IMR-90 (cell line): ENCODE results near the gene HSP90AB1. TPM values are rescaled to one million over a fixed set of nuclear protein-coding genes. Genes with fewer than 3 reads are reported as not detected.

Source experiments
- ATAC-seq: fragments of 200-7000 bp; cut with Tn5 transposase; 2 replicates; pipeline ENCODE4 v1.9.1; 2020; ENCODE audit warnings: low read depth, mild to moderate bottlenecking, moderate library complexity
- BruUV-seq: library from RNA; stranded (reverse); fragments of 400-500 nt; replicated peaks from 2 replicates; lab custom pipeline; 2021; lab: Mats Ljungman, UMichigan
- CTCF ChIA-PET: fragments of 300-600 bp; formaldehyde crosslinking; extraction: SDS; loops from one replicate; lab custom pipeline; 2021; ENCODE audit warnings: antibody characterized with exemption; lab: Yijun Ruan, JAX
- POLR2A ChIA-PET: fragments of 300-600 bp; sonication (Branson Sonifier 250); formaldehyde crosslinking; loops from one replicate; lab custom pipeline; 2022; ENCODE audit warnings: antibody characterized with exemption; ENCODE audit not compliant: unreplicated experiment; lab: Charles Lee
- DNase-seq: peaks from one replicate; pipeline ENCODE4 v3.0.0; 2013
- H2AFZ ChIP-seq: replicated peaks from 2 replicates; pipeline ENCODE3; 2013; ENCODE audit warnings: low read length, mild to moderate bottlenecking; ENCODE audit not compliant: poor library complexity
- H2AK5ac ChIP-seq: 2 replicates; pipeline ENCODE4 v1.6.1; 2013; ENCODE audit warnings: low read depth, low read length, inconsistent platforms
- H2AK9ac ChIP-seq: replicated peaks from 2 replicates; pipeline ENCODE3; 2013; ENCODE audit warnings: mild to moderate bottlenecking, low read depth, low read length, moderate library complexity; ENCODE audit not compliant: poor library complexity
- H2BK120ac ChIP-seq: 2 replicates; pipeline ENCODE4 v1.6.1; 2013; ENCODE audit warnings: low read depth, low read length, inconsistent platforms
- H2BK15ac ChIP-seq: 3 replicates; pipeline ENCODE4 v1.6.1; 2013; ENCODE audit warnings: low read depth, low read length, inconsistent platforms
- H2BK20ac ChIP-seq: 2 replicates; pipeline ENCODE4 v1.6.1; 2013; ENCODE audit warnings: low read depth, mild to moderate bottlenecking, inconsistent platforms, low read length, moderate library complexity
- H2BK5ac ChIP-seq: 2 replicates; pipeline ENCODE4 v1.6.1; 2013; ENCODE audit warnings: mild to moderate bottlenecking, low read depth, low read length, inconsistent platforms; ENCODE audit not compliant: poor library complexity, severe bottlenecking
- H3K14ac ChIP-seq: replicated peaks from 2 replicates; pipeline ENCODE4 v1.6.1; 2013; ENCODE audit warnings: low read depth, low read length, inconsistent platforms
- H3K18ac ChIP-seq: 2 replicates; pipeline ENCODE4 v1.6.1; 2013; ENCODE audit warnings: low read depth, low read length, control low read depth
- H3K23ac ChIP-seq: 2 replicates; pipeline ENCODE4 v1.6.1; 2013; ENCODE audit warnings: low read depth, low read length, inconsistent platforms
- H3K27ac ChIP-seq: 2 replicates; pipeline ENCODE4 v1.5.1; 2013; ENCODE audit warnings: mild to moderate bottlenecking, control low read depth, low read length; ENCODE audit not compliant: insufficient read depth
- H3K27me3 ChIP-seq: 2 replicates; pipeline ENCODE4 v1.6.1; 2013; ENCODE audit warnings: low read length; ENCODE audit not compliant: control insufficient read depth, insufficient read depth
- H3K36me3 ChIP-seq: 2 replicates; pipeline ENCODE4 v1.6.1; 2013; ENCODE audit warnings: low read length, mixed read lengths; ENCODE audit not compliant: control insufficient read depth, insufficient read depth
- H3K4ac ChIP-seq: 2 replicates; pipeline ENCODE4 v1.6.1; 2013; ENCODE audit warnings: low read depth, low read length, inconsistent platforms
- H3K4me1 ChIP-seq: 2 replicates; pipeline ENCODE4 v1.6.1; 2013; ENCODE audit warnings: low read length, mixed read lengths; ENCODE audit not compliant: control insufficient read depth, insufficient read depth
- H3K4me2 ChIP-seq: 2 replicates; pipeline ENCODE4 v1.6.1; 2013; ENCODE audit warnings: low read depth, mild to moderate bottlenecking, control low read depth, low read length, moderate library complexity
- H3K4me3 ChIP-seq: 2 replicates; pipeline ENCODE4 v1.5.1; 2013; ENCODE audit warnings: low read depth, mild to moderate bottlenecking, control low read depth, low read length, moderate library complexity; ENCODE audit not compliant: insufficient read depth
- H3K56ac ChIP-seq: 2 replicates; pipeline ENCODE4 v1.6.1; 2013; ENCODE audit warnings: low read length, inconsistent platforms; ENCODE audit not compliant: insufficient read depth; ENCODE audit errors: extremely low read depth
- H3K79me1 ChIP-seq, 2 experiments: 2 replicates each; pipeline ENCODE4 v1.6.1; 2013; ENCODE audit warnings: low read length in 2 of 2, inconsistent platforms in 1 of 2, low read depth in 1 of 2
- H3K9ac ChIP-seq: 2 replicates; pipeline ENCODE4 v1.6.1; 2013; ENCODE audit warnings: low read depth, low read length, control low read depth
- H3K9me1 ChIP-seq: 2 replicates; pipeline ENCODE4 v1.6.1; 2013; ENCODE audit warnings: low read length, inconsistent platforms; ENCODE audit not compliant: insufficient read depth
- H3K9me3 ChIP-seq: 2 replicates; pipeline ENCODE4 v1.6.1; 2013; ENCODE audit warnings: low read length; ENCODE audit not compliant: control insufficient read depth, insufficient read depth
- H4K20me1 ChIP-seq: 2 replicates; pipeline ENCODE4 v1.6.1; 2013; ENCODE audit warnings: low read length, inconsistent platforms; ENCODE audit not compliant: insufficient read depth
- H4K5ac ChIP-seq: 2 replicates; pipeline ENCODE4 v1.6.1; 2013; ENCODE audit warnings: mild to moderate bottlenecking, low read depth, low read length, control low read depth
- H4K8ac ChIP-seq, 2 experiments: 2 replicates each; pipeline ENCODE4 v1.6.1; 2013; ENCODE audit warnings: low read depth in 2 of 2, low read length in 2 of 2, control low read depth in 1 of 2, inconsistent platforms in 1 of 2
- H4K91ac ChIP-seq: 2 replicates; pipeline ENCODE4 v1.6.1; 2013; ENCODE audit warnings: low read depth, low read length, inconsistent platforms; ENCODE audit not compliant: insufficient read depth
- BHLHE40 ChIP-seq: fragments of 150-350 bp; IDR thresholded peaks from 2 replicates; pipeline ENCODE4 v1.6.1; 2016; ENCODE audit warnings: mild to moderate bottlenecking, low read depth, low read length
- CTCF ChIP-seq: conservative IDR thresholded peaks from 2 replicates; pipeline ENCODE4 v1.5.1; 2012; ENCODE audit warnings: mild to moderate bottlenecking, low read depth, low read length, improper control_type of control experiment
- MAFK ChIP-seq: IDR thresholded peaks from 2 replicates; pipeline ENCODE4 v1.6.1; 2012; ENCODE audit warnings: low read depth, low read length, improper control_type of control experiment
- NFE2L2 ChIP-seq: fragments of 150-350 bp; IDR thresholded peaks from 2 replicates; pipeline ENCODE4 v1.6.1; 2016; ENCODE audit warnings: low read depth, mild to moderate bottlenecking, low read length
- POLR2A ChIP-seq: IDR thresholded peaks from 2 replicates; pipeline ENCODE4 v1.6.1; 2012; ENCODE audit warnings: mild to moderate bottlenecking, low read depth, low read length
- RCOR1 ChIP-seq: IDR thresholded peaks from 2 replicates; pipeline ENCODE4 v1.6.1; 2012; ENCODE audit warnings: mild to moderate bottlenecking, low read length, improper control_type of control experiment; ENCODE audit not compliant: insufficient replicate concordance
- RFX5 ChIP-seq: IDR thresholded peaks from 2 replicates; pipeline ENCODE4 v1.8.0; 2012; ENCODE audit warnings: low read depth, mild to moderate bottlenecking, low read length, moderate library complexity
- WGBS, 2 experiments: methylation state at CpG; one replicate each; pipeline versions ENCODE4 v1.1.5 to v1.1.7; 2013; ENCODE audit warnings: missing lambda C conversion rate in 2 of 2; ENCODE audit not compliant: insufficient read length in 1 of 2; ENCODE audit errors: extremely low coverage in 2 of 2; 5-methylcytosine and 5-hydroxymethylcytosine counted together
- dilution Hi-C: fragments of 300-500 bp; cut with HindIII; formaldehyde crosslinking; loops from one replicate; pipeline ENCODE4 v1.14.3; 2018; ENCODE audit warnings: low sequenced_read_pairs; ENCODE audit not compliant: unreplicated experiment
- in situ Hi-C: fragments of 300-500 bp; cut with MboI; formaldehyde crosslinking; loops from 3 replicates; pipeline ENCODE4 v1.14.3; 2019; ENCODE audit warnings: low sequenced_read_pairs, inconsistent platforms, mixed read lengths
- intact Hi-C: fragments of 100-400 bp; cut with micrococcal nuclease; formaldehyde crosslinking; loops from 2 replicates; pipeline ENCODE4 v1.10.0; 2022
- polyA plus RNA-seq, 3 experiments: library from polyadenylated mRNA; depleted of rRNA; stranded (reverse); fragments of >200 nt; gene quantifications; 2 replicates each; pipeline ENCODE4 v1.2.3, GENCODE V29; 2012; ENCODE audit warnings: low replicate concordance in 1 of 3
- total RNA-seq: library from RNA; depleted of rRNA; stranded (reverse); fragments of >200 nt; gene quantifications from 2 replicates; pipeline ENCODE4 v1.2.3, GENCODE V29; 2012

Gene HSP90AB1
- total and polyA plus RNA-seq, 2 of the 4 experiments (the other 2 are of a cell fraction), result 887 to 1,307 TPM

DNA sequence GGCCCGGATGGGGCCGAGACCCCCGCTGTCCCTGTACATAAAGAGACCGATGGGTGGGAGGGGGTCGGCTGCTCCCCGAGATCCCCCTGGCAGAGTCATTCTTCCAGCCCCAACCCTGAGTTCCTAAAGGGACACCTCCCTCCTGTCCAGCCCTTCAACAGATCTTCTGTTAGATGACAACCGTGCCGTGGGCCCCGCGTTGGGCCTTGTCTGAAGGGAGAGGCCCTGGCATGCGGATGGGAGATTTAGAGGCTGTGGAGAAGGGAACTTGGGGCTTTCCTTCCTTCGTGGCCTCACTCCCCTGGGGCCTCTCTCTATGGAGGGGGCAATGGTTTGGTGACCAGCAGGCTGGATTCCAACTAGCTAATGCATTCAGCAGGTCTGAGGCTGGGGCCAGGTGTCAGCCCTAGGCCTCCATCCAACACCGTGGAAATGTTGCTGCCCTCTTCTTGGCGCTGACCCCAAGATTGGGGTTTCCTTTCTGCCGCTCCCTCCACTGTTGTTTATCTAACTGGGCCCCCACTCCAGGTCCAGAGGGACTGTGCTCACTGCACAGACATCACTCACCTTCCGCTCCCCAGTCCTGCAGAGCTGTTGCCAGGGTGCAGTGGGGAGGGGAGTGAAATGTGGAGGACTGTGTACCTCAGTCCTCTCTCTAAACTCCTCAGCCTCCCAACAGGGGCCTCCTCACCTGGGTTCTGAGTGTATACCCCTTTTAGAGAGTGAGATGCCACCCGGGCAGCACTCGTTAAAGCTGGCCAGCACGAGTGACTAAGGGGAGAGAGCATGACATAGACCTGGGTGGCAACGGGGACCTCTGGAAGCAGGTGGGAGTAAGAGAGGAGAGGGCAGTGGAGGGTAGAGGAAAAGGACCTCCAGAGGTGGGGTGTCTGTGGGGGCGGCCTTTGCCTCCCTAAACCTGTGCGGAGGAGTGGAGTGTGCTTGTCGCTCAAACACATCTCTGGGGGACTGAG is 30.1 kb downstream of the HSP90AB1 start:
- ATAC-seq (no peak), DNase-seq (no peak)
- Histone ChIP-seq H2AFZ (no peak overlapping the region), H2BK120ac (no peak overlapping the region), H3K56ac (no peak overlapping the region), H3K18ac (no peak overlapping the region), H3K9me3 (no peaks in the 10 kb centered on the region), H2AK9ac (no peak overlapping the region), H4K5ac (no peak overlapping the region), H3K23ac (no peak overlapping the region), H4K91ac (no peak overlapping the region), H3K9ac (no peak overlapping the region), H2BK15ac (no peak overlapping the region), H3K4ac (no peak overlapping the region), H2BK20ac (no peak overlapping the region), H3K27me3 (peaks cover 69% of the 10 kb centered on the region), H3K4me2 (no peak overlapping the region), H3K79me1 (no peaks in the 10 kb centered on the region), H2AK5ac (no peak overlapping the region), H3K36me3 (no peaks in the 10 kb centered on the region), H3K4me1 (no peaks in the 10 kb centered on the region), H4K20me1 (no peaks in the 10 kb centered on the region; the same call in 1 of the 2 replicates), H3K14ac (no peak overlapping the region), H3K9me1 (peaks cover 4% of the 10 kb centered on the region; the same call in 1 of the 2 replicates), H3K27ac (no peak overlapping the region), H3K4me3 (no peak overlapping the region), H4K8ac (no peak overlapping the region), H2BK5ac (no peak overlapping the region)
- 91% methylated on average over 4 of the region's 23 CpGs; no CpG with 5 or more reads in 1 of the 2 experiments for WGBS, 2 experiments
- no TSS peak for BruUV-seq
- in situ Hi-C loops, result no loop called here
- POLR2A ChIA-PET, result interaction anchor here (0.6 kb wide), 1 partner anchor 192 kb away, joined by 11 read pairs; no protein-coding TSS in a partner anchor
- intact Hi-C loops, result no loop called here
- dilution Hi-C loops, result no loop called here
- CTCF ChIA-PET, result no interaction called here
- no peak for TF ChIP-seq BHLHE40
- no peak for TF ChIP-seq RCOR1
- TF ChIP-seq RFX5, result no peak
- no peak for TF ChIP-seq POLR2A
- no peak for TF ChIP-seq CTCF
- TF ChIP-seq MAFK, result no peak
- TF ChIP-seq NFE2L2, result no peak
